ENCODE data around the gene CTIF. TPM values are rescaled to one million over a fixed set of nuclear protein-coding genes. Genes with fewer than 3 reads are reported as not detected.

The CTIF gene
- total and polyA plus RNA-seq, 12 donors, result 44.5 to 74.1 (median 58.9) TPM

DNA sequence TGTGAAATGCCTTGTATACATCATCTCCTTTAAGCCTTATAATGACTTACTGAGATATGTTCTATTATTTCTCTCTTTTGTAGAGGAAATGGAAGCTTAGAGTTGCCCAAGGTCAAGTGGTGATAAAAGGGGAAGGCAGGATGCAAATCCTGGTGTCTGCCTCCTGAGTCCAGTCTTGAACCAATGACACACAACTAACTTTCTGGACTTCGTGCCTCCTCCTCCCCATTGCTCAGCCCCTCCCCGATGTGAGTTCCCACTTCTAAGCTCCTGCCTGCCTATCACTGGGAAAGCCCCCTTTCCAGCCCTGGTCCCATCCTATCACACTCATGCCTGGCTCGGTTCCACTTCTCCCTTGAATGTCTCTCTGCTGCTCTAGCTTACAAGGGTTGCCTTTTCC lies 6.9 kb upstream of the CTIF start:
- no peak overlapping the region for H3K4me3 ChIP-seq
- H3K27me3 ChIP-seq, result peaks cover 0 to 18% (median 0%) of the 10 kb centered on the region in 7 donors
- 33 to 42% methylated on average over 3 of the region's 3 CpGs for WGBS, 2 donors
- intact Hi-C loops (cut with DNase I), result loop anchor here in 3 of 10 donors (5.0 to 10.0 kb wide), 3 partner anchors 40 to 47 kb away; no protein-coding TSS in a partner anchor
- no peaks in the 10 kb centered on the region for H3K9me3 ChIP-seq
- no peak for DNase-seq
- peaks cover 0 to 17% (median 9%) of the 10 kb centered on the region in 9 donors for H3K4me1 ChIP-seq
- H3K27ac ChIP-seq, result no peak overlapping the region
- no peaks in the 10 kb centered on the region for H3K36me3 ChIP-seq
- no peak for ATAC-seq
- TF ChIP-seq, protein P1, sequence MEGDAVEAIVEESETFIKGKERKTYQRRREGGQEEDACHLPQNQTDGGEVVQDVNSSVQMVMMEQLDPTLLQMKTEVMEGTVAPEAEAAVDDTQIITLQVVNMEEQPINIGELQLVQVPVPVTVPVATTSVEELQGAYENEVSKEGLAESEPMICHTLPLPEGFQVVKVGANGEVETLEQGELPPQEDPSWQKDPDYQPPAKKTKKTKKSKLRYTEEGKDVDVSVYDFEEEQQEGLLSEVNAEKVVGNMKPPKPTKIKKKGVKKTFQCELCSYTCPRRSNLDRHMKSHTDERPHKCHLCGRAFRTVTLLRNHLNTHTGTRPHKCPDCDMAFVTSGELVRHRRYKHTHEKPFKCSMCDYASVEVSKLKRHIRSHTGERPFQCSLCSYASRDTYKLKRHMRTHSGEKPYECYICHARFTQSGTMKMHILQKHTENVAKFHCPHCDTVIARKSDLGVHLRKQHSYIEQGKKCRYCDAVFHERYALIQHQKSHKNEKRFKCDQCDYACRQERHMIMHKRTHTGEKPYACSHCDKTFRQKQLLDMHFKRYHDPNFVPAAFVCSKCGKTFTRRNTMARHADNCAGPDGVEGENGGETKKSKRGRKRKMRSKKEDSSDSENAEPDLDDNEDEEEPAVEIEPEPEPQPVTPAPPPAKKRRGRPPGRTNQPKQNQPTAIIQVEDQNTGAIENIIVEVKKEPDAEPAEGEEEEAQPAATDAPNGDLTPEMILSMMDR (IDR thresholded peaks at IDR 0.05), result no peak

DNA sequence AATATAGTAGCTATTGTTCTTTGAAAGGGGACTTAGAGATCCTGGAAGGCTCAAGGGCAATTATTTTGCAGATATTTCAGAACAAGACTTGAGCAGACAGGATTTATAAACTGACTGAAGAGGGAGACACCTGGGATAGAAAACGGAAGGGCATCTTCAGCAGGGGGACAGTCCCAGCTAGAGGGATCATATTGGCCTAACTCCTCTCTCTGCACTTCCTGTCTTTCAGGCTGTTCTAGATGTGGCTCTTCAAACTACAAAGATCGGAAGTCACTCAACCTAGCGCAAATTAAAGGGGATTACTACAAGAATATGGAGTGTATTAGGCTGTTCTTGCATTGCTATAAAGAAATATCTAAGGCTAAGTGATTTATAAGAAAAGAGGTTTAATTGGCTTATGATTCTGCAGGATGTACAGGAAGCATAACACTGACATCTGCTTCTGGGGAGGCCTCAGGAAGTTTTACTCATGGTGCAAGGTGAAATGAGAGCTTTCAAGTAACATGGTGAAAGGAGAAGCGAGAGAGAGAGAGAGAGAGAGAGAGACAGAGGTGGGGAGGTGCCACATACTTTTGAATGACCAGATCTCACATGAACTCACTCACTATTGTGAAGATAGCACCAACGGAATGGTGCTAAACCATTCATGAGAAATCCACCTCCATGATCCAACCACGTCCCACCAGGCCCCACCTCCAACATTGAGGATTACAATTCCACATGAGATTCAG lies 5.3 kb upstream of the CTIF start:
- DNase-seq (no peak), ATAC-seq (no peak)
- WGBS, 2 donors, result 86 to 88% methylated on average over 6 of the region's 6 CpGs
- H3K9me3 ChIP-seq, result no peaks in the 10 kb centered on the region
- TF ChIP-seq, protein P1 (IDR thresholded peaks at IDR 0.05), result no peak
- H3K27me3 ChIP-seq, result peaks cover 0 to 4% (median 0%) of the 10 kb centered on the region in 7 donors
- H3K4me3 ChIP-seq, result no peak overlapping the region
- H3K27ac ChIP-seq, result no peak overlapping the region
- H3K4me1 ChIP-seq, result peaks cover 0 to 23% (median 14%) of the 10 kb centered on the region in 9 donors
- intact Hi-C loops (cut with DNase I), result loop anchor here in 3 of 10 donors (5.0 to 10.0 kb wide), 3 partner anchors 41 to 49 kb away; no protein-coding TSS in a partner anchor
- H3K36me3 ChIP-seq, result no peaks in the 10 kb centered on the region

DNA sequence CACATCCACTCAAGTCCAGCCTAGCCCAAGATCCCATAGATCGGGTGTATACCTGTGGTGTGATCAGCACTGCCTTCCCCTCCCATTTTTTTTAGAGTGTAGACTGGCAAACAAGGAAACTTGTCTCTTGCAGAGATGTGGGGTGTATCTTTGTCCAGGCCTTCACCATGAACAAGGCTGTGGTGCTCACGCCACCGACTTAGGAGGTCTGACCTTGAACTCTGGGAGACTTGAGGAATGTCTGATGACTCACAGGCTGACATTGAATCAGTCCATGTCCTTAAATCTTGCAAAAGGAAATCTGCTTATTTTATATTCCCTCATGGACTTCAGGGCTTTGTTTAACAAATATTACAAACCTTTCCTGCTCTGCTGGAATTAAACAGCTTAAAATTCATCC lies 4.5 kb upstream of the CTIF start:
- TF ChIP-seq, protein P1 (IDR thresholded peaks at IDR 0.05), result no peak
- no peak for DNase-seq
- intact Hi-C loops (cut with DNase I), result loop anchor here in 3 of 10 donors (5.0 to 10.0 kb wide), 3 partner anchors 42 to 50 kb away; no protein-coding TSS in a partner anchor

DNA sequence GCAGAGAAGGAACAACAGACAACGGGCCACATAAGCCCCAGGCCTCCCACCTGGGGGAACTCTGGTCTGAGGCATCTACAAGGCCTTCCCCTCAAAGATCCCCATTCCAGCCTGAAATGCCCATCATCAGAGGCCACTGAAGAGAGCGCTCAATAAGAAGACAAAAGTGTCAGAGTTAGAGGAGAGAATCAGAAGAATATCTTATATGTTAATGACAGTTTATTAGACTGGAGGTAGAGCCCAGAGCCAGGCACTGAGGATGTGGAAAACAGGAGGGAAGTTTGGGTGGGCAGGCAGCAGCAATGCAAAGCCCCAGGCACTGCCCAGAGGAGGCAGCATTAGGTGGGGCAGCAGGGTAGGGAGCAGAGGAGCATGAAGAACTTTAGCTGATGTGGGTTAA lies 2.9 kb upstream of the CTIF start:
- H3K4me3 ChIP-seq, result no peak overlapping the region
- no peaks in the 10 kb centered on the region for H3K9me3 ChIP-seq
- DNase-seq (no peak), ATAC-seq (no peak)
- H3K27ac ChIP-seq, result no peak overlapping the region
- H3K4me1 ChIP-seq, result peaks cover 0 to 15% (median 7%) of the 10 kb centered on the region in 9 donors
- no peaks in the 10 kb centered on the region for H3K36me3 ChIP-seq
- intact Hi-C loops (cut with DNase I), result loop anchor here in 2 of 10 donors (5.0 to 10.0 kb wide), 3 partner anchors 44 to 126 kb away; no protein-coding TSS in a partner anchor
- TF ChIP-seq, protein P1 (IDR thresholded peaks at IDR 0.05), result no peak
- H3K27me3 ChIP-seq, result no peaks in the 10 kb centered on the region
- 85 to 91% methylated on average over 2 of the region's 2 CpGs for whole genome bisulfite sequencing, 2 donors

More for the DNA sequence above, 4.5 kb upstream of the CTIF start:
- no peak for ATAC-seq
- no peaks in the 10 kb centered on the region for H3K27me3 ChIP-seq
- H3K9me3 ChIP-seq, result no peaks in the 10 kb centered on the region
- WGBS, 2 donors, result 84 to 89% methylated on average over 3 of the region's 3 CpGs
- peaks cover 0 to 23% (median 16%) of the 10 kb centered on the region in 9 donors for H3K4me1 ChIP-seq
- H3K27ac ChIP-seq, result no peak overlapping the region
- H3K4me3 ChIP-seq, result no peak overlapping the region
- H3K36me3 ChIP-seq, result no peaks in the 10 kb centered on the region

Data from heart right ventricle (tissue), 16 donors.